ENCODE results near the gene CLNK.

CLNK gene

GRCh38 chr4:10441512-10441911, 243.1 kb downstream of the CLNK start:
- DNase-seq, result no peak

- no peak for DNase-seq
Observed at GRCh38 chr4:10438924-10439323, 245.6 kb downstream of the CLNK start.

- DNase-seq, result no peak
Observed at GRCh38 chr4:10437735-10438134, 246.8 kb downstream of the CLNK start.

Data from midbrain (tissue), 1 donor.